DMS114 treated with DMSO at 0.1 percent for 48 hours (cell line): ENCODE measurements around the gene BRCA2.

Experiments used
- DNase-seq: peaks from one replicate; lab custom pipeline; 2025; ENCODE audit not compliant: unreplicated experiment; lab: John Stamatoyannopoulos, UW

The BRCA2 gene

GRCh38 chr13:32426990-32427851, 111.9 kb downstream of the BRCA2 start:
- no peak for DNase-seq

- DNase-seq, result no peak
Measured at GRCh38 chr13:32427852-32428580, 112.7 kb downstream of the BRCA2 start, which contains the start of gene N4BP2L1. TSS of gene N4BP2L1 (minus strand) at chr13:32428130. CDS start at chr13:32428082, 48 bp downstream.

- DNase-seq, result no peak
Measured at GRCh38 chr13:32428581-32429432, 113.5 kb downstream of the BRCA2 start.

GRCh38 chr13:32429433-32429909, 114.2 kb downstream of the BRCA2 start:
- DNase-seq, result no peak

- DNase-seq, result no peak
Measured at GRCh38 chr13:32430018-32430747, 114.9 kb downstream of the BRCA2 start.

GRCh38 chr13:32431361-32431760, 116.1 kb downstream of the BRCA2 start:
- DNase-seq, result no peak

GRCh38 chr13:32432856-32433255, 117.5 kb downstream of the BRCA2 start:
- no peak for DNase-seq

- DNase-seq, result no peak
Measured at GRCh38 chr13:32438871-32439270, 123.6 kb downstream of the BRCA2 start.

GRCh38 chr13:32443111-32443510, 127.8 kb downstream of the BRCA2 start:
- DNase-seq, result no peak

- DNase-seq, result no peak
Measured at GRCh38 chr13:32445461-32445860, 130.2 kb downstream of the BRCA2 start.

GRCh38 chr13:32446220-32446619, 130.9 kb downstream of the BRCA2 start:
- DNase-seq, result no peak

- no peak for DNase-seq
Measured at GRCh38 chr13:32446773-32447465, 131.6 kb downstream of the BRCA2 start.

GRCh38 chr13:32447894-32448623, 132.8 kb downstream of the BRCA2 start:
- no peak for DNase-seq

GRCh38 chr13:32448972-32449371, 133.7 kb downstream of the BRCA2 start:
- DNase-seq, result no peak
